HS-5 (cell line): Measurements from ENCODE around the gene ANKS1B.

ENCODE experiments used
- DNase-seq: peaks from one replicate; pipeline ENCODE4 v3.0.0-alpha.2; 2012; ENCODE audit warnings: low read depth

ANKS1B gene

GRCh38 chr12:99176871-99177270, 807.9 kb downstream of the ANKS1B start:
- DNase-seq: no peak

GRCh38 chr12:99170461-99170860, 814.3 kb downstream of the ANKS1B start:
- no peak for DNase-seq

GRCh38 chr12:99170037-99170436, 814.7 kb downstream of the ANKS1B start:
- DNase-seq: no peak

GRCh38 chr12:99157946-99158345, 826.8 kb downstream of the ANKS1B start:
- peak; percentile 8 for DNase-seq

- DNase-seq: no peak
Measured at GRCh38 chr12:99154983-99155336, 829.8 kb downstream of the ANKS1B start.

- DNase-seq: no peak
Measured at GRCh38 chr12:99154216-99154982, 830.3 kb downstream of the ANKS1B start.

- DNase-seq: no peak
Measured at GRCh38 chr12:99153293-99153692, 831.4 kb downstream of the ANKS1B start.

GRCh38 chr12:99152337-99152736, 832.4 kb downstream of the ANKS1B start:
- DNase-seq: no peak

GRCh38 chr12:99151744-99152143, 833.0 kb downstream of the ANKS1B start:
- no peak for DNase-seq

GRCh38 chr12:99147130-99147529, 837.6 kb downstream of the ANKS1B start:
- DNase-seq: no peak

GRCh38 chr12:99146730-99147129, 838.0 kb downstream of the ANKS1B start:
- DNase-seq: no peak

- DNase-seq: no peak
Measured at GRCh38 chr12:99146185-99146584, 838.6 kb downstream of the ANKS1B start.

- no peak for DNase-seq
Measured at GRCh38 chr12:99142651-99143050, 842.1 kb downstream of the ANKS1B start.

- no peak for DNase-seq
Measured at GRCh38 chr12:99140017-99140720, 844.6 kb downstream of the ANKS1B start.

GRCh38 chr12:99138393-99138792, 846.3 kb downstream of the ANKS1B start:
- DNase-seq: no peak

- no peak for DNase-seq
Measured at GRCh38 chr12:99137124-99137855, 847.4 kb downstream of the ANKS1B start.

GRCh38 chr12:99136516-99136915, 848.2 kb downstream of the ANKS1B start:
- no peak for DNase-seq

GRCh38 chr12:99135376-99135775, 849.4 kb downstream of the ANKS1B start:
- no peak for DNase-seq

GRCh38 chr12:99133401-99133800, 851.3 kb downstream of the ANKS1B start:
- DNase-seq: no peak

GRCh38 chr12:99131751-99132199, 853.0 kb downstream of the ANKS1B start:
- DNase-seq: no peak

- DNase-seq: no peak
Measured at GRCh38 chr12:99130808-99131553, 853.8 kb downstream of the ANKS1B start.

GRCh38 chr12:99128246-99128802, 856.4 kb downstream of the ANKS1B start:
- no peak for DNase-seq
